COR-L47 (cell line): Measurements from ENCODE around the gene DYNC2LI1.

Experiments used
- DNase-seq: peaks from one replicate; lab custom pipeline; 2025; lab: John Stamatoyannopoulos, UW

The DYNC2LI1 gene

GRCh38 chr2:43846140-43846793, 72.4 kb downstream of the DYNC2LI1 start:
- no peak for DNase-seq

GRCh38 chr2:43848214-43848613, 74.4 kb downstream of the DYNC2LI1 start:
- DNase-seq: no peak

- DNase-seq: no peak
These were observed 77.5 kb downstream of the DYNC2LI1 start for GRCh38 chr2:43851011-43851980.

GRCh38 chr2:43852196-43852730, 78.4 kb downstream of the DYNC2LI1 start:
- no peak for DNase-seq

- DNase-seq: no peak
These were observed 79.6 kb downstream of the DYNC2LI1 start for GRCh38 chr2:43853141-43854081.

- no peak for DNase-seq
These were observed 80.8 kb downstream of the DYNC2LI1 start for GRCh38 chr2:43854671-43855070.

- no peak for DNase-seq
These were observed 81.5 kb downstream of the DYNC2LI1 start for GRCh38 chr2:43855292-43855691.
